Colon (tissue), 2 donors: ENCODE results near the gene SPARCL1.

Experiments used
- FAIRE-seq: peaks from 2 replicates; lab custom pipeline; 2012; peaks lifted over from hg19 to GRCh38; lab: Jason Lieb, UNC
- donor health status: control.
- donor health status: control.

The SPARCL1 gene

DNA sequence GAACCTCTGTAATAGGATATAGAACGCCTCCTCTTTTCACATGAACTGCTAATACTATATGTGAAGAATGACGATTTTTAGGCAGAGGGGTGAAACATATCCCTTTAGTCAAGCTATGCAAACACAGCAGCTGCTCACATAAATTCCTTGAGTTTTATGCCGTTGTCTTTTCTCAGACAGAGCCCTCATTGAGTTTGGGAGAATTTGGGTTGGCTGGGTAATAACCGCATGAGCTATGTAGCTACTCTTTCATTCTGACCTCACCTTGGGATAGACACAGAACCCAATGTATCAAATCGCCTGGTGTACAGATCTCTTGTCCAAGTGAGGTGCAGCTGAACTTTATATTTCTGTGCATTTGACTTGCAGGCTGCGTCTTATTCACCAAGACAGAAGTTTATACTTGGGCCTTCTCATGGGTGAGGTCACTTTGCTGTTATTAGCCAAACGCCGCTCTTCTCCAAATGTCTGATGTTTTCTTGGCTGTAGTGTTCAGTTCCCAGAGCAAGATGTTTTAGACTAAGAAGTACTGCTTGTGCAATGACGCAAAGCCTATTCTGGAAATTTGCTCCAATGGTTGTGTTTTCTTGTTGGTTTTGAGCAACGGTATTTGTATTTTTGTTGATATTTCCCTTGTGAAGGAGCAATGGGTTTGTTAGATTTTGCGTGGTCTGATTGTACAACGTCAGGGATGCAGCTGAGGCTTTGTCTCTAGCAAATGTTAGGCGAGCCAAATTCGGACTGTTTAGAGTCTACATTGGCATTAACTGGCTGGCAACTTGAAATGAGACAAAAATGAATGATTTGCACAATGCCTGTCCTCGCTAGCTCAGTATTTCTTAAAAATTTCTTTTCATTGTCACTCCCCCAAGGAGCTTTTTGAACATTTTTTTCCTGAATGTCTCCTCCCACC, 11.2 kb upstream of the SPARCL1 start:
- FAIRE-seq: no peak

DNA sequence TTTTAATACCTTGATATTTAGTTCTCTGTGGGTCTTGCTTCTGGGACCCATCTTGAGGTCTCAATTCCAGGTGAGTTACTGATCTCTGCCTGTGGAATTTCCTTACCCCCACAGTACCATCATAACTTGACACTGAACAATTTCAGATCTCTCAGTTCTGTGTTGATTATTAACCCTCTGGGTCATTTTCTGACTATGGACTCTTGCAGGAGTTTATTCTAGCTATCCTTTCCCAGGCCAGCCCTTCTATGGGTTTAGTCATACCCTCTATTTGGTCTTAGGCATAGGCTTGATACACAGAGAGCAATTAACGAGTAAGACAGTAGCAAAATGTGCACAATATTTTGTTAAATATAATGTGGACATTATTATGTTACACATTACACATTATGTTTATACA, 3.7 kb upstream of the SPARCL1 start:
- FAIRE-seq: no peak

DNA sequence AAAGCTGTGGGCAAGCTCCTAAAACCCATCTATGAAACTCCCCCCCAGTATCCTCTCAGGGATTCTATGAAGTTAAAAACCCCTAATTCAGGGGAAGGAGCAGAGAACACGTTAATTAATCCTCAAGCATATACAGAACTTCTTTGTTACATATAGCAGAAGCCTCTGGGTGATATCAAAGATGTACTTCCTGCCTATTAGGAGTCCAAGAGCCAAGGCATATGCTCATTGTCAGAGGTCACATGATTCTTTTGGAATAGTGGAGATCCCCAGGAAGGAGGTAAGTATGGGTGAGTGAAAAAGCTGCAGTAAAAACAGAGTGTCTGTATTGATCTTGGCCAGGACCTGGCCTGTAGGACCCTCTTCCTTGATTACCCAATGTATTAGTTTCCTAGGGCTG, 2.9 kb upstream of the SPARCL1 start:
- FAIRE-seq: no peak

GRCh38 chr4:87531621-87532020, 2.4 kb upstream of the SPARCL1 start:
- FAIRE-seq: no peak

DNA sequence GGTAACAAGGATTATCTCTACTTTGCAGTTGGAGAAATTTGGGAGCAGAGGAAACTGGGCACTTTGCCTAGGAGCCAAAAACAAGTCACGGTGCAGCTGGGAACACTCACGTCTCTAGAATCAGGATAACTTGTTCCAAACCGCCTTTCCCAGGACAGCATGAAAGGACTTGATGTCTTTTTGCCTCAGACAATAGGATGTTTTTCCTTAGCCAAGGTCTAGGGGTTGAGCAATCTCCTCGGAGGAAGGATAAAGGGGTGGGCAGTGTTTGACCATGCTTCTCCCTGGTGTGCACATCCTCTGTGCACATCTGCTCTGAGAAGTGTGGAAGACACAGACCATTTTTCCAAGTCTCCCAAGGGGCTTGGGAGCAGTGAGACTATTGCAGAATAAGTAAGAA, 1.7 kb upstream of the SPARCL1 start:
- no peak for FAIRE-seq

DNA sequence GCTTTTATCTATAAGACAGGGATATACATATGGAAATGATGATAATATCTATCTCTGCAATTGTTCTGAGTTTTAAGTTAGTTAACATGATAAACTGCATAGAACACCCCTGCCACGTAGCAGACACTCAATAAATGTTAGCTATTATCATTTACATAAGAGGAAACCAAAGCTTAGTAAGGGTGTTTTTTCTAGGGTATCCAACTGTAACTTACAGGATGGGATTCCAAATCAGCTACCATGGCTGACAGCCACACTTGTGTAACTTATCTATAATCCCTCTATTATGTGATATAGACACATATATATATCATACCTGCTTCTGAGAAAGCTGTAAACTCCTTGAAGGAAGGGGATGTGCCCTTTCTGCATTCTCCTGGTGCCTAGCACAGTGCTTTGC, 1.1 kb upstream of the SPARCL1 start:
- no peak for FAIRE-seq

- no peak for FAIRE-seq
Observed at GRCh38 chr4:87527431-87528220, 1.6 kb downstream of the SPARCL1 start.

- FAIRE-seq: no peak
Observed at GRCh38 chr4:87525636-87526295, 3.4 kb downstream of the SPARCL1 start.

GRCh38 chr4:87524456-87524855, 4.7 kb downstream of the SPARCL1 start:
- no peak for FAIRE-seq

DNA sequence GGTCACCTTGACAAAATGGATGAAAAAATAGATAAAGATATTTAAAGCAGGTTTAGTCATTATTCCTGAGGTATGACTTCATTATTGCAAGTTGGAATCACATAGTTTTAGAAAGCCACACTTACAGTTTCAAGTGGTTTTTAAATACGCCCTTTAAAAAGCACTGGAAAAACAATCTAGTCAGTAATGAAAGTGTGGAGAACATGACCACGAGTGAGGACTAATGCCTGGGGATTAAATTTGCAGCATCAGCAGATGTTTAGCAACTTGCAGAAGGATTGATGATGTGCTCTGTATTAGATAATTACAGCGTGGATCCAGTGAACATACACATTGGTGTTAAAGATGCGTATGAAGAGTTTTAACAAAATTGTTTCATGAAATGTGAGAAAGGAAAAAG, 5.9 kb downstream of the SPARCL1 start:
- no peak for FAIRE-seq

- no peak for FAIRE-seq
Observed at GRCh38 chr4:87521757-87522374, 7.3 kb downstream of the SPARCL1 start.

DNA sequence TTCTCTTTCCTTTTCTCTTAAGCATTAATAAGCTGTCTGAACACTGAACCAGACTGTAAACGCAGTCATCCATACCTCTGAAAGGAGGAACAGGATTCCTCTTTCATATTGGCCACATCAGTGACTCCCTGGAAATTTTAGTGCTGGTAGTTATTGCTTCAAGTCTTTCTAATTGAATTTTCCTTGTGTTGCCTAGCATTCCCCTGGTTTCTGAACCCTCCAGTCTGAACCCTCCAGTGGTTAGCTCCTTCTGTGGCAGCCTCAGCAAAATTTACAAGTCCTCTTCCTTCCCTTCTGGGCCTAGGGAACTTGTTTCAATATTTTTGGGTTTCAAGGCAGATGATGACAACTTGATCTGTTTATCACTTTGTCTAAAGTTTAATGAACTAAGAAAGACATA, 7.9 kb downstream of the SPARCL1 start:
- FAIRE-seq: no peak

GRCh38 chr4:87517621-87518020, 11.6 kb downstream of the SPARCL1 start:
- FAIRE-seq: no peak

- no peak for FAIRE-seq
Observed at GRCh38 chr4:87516683-87517082, 12.5 kb downstream of the SPARCL1 start.

DNA sequence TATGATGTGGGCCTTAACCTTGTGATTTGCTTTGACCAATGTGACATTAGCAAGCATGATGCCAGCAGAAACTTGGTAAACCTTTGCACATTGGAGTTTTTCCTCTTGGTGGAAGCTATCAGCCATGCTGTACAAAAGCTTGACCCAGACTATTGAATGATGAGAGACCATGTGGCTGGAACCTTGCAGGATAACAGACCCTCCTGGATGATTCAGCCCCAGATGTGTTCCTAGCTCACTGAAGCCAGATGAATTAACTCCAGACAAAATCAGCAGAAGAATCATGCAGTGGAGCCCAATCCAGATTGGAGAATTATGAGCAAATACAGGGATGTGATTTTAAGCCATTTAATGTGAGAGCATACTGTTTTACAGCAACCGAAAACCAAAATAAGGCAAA, 16.8 kb downstream of the SPARCL1 start:
- FAIRE-seq: no peak

GRCh38 chr4:87511500-87511899, 17.7 kb downstream of the SPARCL1 start:
- FAIRE-seq: no peak

DNA sequence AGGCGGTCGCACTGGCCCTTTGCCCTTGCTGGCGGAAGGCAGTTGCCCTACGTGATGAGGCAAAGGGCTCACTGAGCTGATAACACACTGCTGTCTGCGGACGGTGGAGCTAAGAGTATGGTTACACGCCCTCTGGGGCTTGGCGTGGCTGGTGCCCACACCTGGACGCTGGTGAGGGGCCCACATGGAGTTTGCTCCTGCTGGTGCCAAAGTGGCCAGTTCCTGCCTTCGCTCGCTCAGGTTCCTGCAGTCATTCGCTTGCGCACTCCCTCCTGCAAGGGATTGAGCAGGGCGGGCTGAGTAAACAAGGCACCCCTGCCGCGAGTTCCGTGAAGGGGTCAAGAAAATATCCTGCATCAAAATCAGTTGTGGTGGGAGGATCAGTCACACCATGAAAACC, 18.4 kb downstream of the SPARCL1 start:
- FAIRE-seq: no peak

- FAIRE-seq: no peak
Observed at GRCh38 chr4:87506974-87507701, 22.0 kb downstream of the SPARCL1 start.

DNA sequence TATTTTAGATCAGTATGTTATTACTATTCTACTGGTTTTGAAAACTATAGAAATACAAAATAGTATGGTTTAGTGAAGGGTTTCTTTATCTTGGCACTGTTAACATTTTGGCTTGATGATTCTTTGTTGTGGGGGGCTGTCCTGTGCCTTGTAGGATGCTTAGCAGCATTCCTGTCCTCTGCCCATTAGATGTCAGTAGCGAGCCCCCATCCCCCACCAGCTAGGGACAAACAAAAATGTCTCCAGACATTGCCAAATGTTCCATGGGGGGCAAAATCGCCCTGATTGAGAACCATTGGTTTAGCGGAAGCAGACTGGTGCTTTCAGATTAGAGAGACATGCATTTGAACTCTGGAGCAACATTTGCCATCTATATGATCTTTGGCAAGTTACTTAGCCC, 23.3 kb downstream of the SPARCL1 start:
- FAIRE-seq: no peak

- no peak for FAIRE-seq
Observed at GRCh38 chr4:87502580-87503238, 26.5 kb downstream of the SPARCL1 start.

DNA sequence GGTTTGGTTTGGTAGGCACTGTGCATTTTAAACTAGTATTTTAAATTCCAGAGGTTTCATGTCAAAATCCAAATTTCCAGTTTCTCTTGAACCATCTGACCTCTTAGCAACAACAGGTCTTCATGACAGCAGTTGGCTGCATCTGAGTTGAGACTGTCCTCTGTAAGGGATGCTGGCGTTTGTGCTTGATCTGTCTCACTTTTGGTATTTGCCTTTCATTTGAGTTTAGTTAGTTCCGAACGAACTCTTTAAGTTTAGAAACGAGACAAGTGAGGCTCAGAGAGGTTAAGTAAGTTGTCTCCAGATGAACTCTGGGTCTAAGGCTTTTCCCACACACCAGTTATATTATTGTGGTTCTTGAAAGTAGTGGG, 29.1 kb downstream of the SPARCL1 start:
- no peak for FAIRE-seq
